ENCODE results near the gene ALPP. TPM values are rescaled to one million over a fixed set of nuclear protein-coding genes. Genes with fewer than 3 reads are reported as not detected.
A peak's percentile ranks its signal among the peaks of the same experiment; 100 is the strongest.

The ALPP gene
- total and polyA plus RNA-seq, 2 donors = 0.09 to 0.32 TPM

DNA sequence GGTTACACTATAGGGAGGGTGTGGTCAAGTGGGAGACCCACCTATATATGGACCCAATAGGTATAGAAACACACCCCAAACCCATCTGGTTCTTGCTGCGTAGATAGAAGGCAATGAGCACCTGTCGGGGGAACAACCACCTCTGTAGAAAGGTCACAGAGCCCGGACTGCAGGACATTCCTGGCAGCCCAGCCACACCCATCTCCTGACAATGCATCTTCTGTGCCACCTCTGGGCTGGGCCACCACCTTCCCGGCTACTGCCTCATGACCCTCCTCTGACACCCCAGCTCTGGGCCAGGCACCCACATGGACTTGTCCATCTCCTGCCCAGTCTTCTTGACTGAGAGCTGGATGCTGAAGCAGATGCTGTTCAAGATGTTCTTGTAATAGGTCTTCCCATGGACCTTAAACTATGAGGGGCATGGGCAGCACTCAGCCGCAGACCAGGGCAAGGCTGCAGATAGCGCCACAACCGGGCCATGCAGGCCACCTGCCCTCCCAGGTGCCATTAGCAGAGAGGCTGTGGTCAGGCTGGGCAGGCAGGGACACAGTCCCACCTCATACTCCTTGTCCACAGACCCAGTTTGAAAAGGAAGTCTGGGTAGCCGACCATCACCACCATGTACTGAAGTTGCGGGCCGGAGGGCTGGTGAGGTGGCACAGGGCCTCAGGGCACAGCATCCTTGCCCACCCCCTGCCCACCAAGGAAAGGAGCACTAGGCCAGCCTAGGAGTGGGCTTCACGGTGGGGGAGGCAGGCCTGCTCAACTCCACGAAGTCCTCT lies 37.4 kb downstream of the ALPP start:
- Histone ChIP-seq H3K4me3 (ENCODE audit: low read length in 2 of 2) (no peak overlapping the region), H3K27ac (ENCODE audit: low read depth in 1 of 2, low read length in 1 of 2) (no peak overlapping the region), H3K36me3 (ENCODE audit: control insufficient read depth in 2 of 2, insufficient read depth in 2 of 2, low read length in 1 of 2) (no peaks in the 10 kb centered on the region), H3K9me3 (ENCODE audit: control insufficient read depth in 2 of 2, insufficient read depth in 1 of 2, low read length in 1 of 2) (peaks cover 0 to 9% of the 10 kb centered on the region in 2 donors), H3K4me1 (ENCODE audit: control insufficient read depth in 2 of 2, insufficient read depth in 2 of 2, low read length in 2 of 2) (peaks cover 4 to 14% of the 10 kb centered on the region in 2 donors), H3K27me3 (ENCODE audit: control insufficient read depth in 2 of 2, insufficient read depth in 1 of 2, low read length in 1 of 2) (peaks cover 49 to 91% of the 10 kb centered on the region in 2 donors)
- DNase-seq (ENCODE audit: low read depth in 6 of 9, low spot score in 9 of 9) = no peak
- WGBS = 97% methylated on average over 12 of the region's 12 CpGs

DNA sequence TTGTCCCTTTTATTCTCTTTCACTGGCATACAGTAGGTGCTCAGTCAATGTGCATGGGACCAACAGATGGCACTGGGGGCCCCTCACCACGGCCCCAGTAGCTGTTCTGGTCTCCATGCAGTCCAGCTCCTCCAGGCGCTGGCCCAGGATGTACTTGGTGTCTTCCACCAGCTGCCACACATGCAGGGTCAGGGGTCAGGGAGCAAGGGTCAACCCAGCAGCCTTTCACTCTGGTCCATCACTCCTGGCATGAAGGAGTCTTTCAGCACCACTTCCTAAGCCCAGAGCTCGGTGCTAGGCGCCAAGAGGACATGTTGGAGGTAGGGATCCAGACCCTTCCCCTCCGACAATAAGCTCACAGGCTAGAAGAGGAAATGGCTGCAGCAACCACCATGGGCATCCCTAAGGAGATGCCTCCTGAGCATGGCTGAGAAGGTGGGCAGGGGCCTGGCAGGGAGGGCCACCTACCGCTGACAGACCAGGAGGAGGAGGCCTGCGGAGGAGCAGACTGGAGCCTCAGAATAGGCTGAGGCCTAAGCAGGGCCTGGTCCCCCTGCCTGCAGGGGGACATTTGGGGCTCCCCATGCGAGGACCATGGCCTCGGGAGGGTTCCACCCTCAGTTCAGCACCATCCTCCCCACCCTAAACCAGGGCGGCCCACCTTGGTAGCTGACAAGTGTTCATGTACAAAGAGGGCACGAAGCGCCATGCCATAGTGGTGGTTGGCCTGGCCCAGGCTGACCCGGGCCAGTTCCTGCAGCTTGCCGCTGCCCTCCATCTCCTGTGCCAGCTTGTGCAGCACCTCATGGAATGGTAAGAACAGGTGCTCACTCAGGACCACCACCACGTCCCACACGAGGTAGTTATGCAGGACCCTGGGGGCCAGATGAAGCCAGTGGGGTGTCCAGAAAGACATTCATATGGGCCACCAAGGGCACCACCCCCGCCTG lies 38.2 kb downstream of the ALPP start:
- WGBS = 97% methylated on average over 17 of the region's 17 CpGs
- no peak for DNase-seq (ENCODE audit: low read depth in 6 of 9, low spot score in 9 of 9)
- no peak overlapping the region for H3K4me3 ChIP-seq (ENCODE audit: low read length in 2 of 2)
- no peaks in the 10 kb centered on the region for H3K36me3 ChIP-seq (ENCODE audit: control insufficient read depth in 2 of 2, insufficient read depth in 2 of 2, low read length in 1 of 2)
- no peak overlapping the region for H3K27ac ChIP-seq (ENCODE audit: low read depth in 1 of 2, low read length in 1 of 2)
- peaks cover 5 to 17% of the 10 kb centered on the region in 2 donors for H3K4me1 ChIP-seq (ENCODE audit: control insufficient read depth in 2 of 2, insufficient read depth in 2 of 2, low read length in 2 of 2)
- peaks cover 58 to 92% of the 10 kb centered on the region in 2 donors for H3K27me3 ChIP-seq (ENCODE audit: control insufficient read depth in 2 of 2, insufficient read depth in 1 of 2, low read length in 1 of 2)
- peaks cover 0 to 18% of the 10 kb centered on the region in 2 donors for H3K9me3 ChIP-seq (ENCODE audit: control insufficient read depth in 2 of 2, insufficient read depth in 1 of 2, low read length in 1 of 2)

DNA sequence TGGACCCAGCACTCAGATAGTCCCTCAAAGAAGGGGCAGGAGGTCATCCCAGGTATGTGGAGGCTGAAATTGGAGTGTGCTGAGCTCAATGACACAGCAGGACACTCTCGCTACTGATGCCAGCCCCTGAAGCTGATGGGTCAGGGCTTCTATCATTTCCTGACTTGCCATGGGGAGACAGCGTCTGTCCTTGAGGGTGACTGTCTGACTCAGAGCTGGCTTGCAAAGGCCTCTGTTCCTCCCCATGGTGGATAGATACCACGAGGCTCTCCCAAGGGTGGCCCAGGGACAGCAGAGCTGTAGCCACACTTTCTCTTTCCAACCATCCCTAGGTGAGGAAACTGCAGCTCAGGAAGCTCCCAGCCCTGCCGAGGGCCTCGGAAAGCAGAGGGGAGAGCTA lies 38.9 kb downstream of the ALPP start:
- peaks cover 57 to 97% of the 10 kb centered on the region in 2 donors for H3K27me3 ChIP-seq (ENCODE audit: control insufficient read depth in 2 of 2, insufficient read depth in 1 of 2, low read length in 1 of 2)
- H3K4me3 ChIP-seq (ENCODE audit: low read length in 2 of 2) = no peak overlapping the region
- DNase-seq (ENCODE audit: low read depth in 6 of 9, low spot score in 9 of 9) = no peak
- H3K4me1 ChIP-seq (ENCODE audit: control insufficient read depth in 2 of 2, insufficient read depth in 2 of 2, low read length in 2 of 2) = peaks cover 5 to 17% of the 10 kb centered on the region in 2 donors
- WGBS = 94% methylated on average over 5 of the region's 5 CpGs
- H3K36me3 ChIP-seq (ENCODE audit: control insufficient read depth in 2 of 2, insufficient read depth in 2 of 2, low read length in 1 of 2) = no peaks in the 10 kb centered on the region
- no peak overlapping the region for H3K27ac ChIP-seq (ENCODE audit: low read depth in 1 of 2, low read length in 1 of 2)
- peaks cover 0 to 23% of the 10 kb centered on the region in 2 donors for H3K9me3 ChIP-seq (ENCODE audit: control insufficient read depth in 2 of 2, insufficient read depth in 1 of 2, low read length in 1 of 2)

DNA sequence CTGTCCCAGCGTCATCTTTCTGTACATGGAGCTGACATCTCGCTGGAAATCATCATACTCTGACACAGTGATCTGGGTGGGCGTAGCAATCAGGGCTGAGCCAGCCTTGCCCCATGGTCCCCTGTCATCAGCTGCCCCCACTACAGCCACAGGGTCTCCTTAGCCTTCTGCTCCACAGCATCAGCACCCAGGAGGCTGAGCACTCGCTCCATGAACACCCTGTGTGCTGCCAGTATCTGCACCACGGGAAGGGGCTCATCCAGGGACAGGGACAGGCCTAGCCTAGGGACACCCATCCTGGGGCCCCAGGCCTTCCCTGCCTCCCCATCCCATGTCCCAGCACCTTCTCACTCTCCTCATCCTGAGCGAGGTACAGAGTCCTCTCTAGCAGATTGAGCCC lies 39.5 kb downstream of the ALPP start:
- Histone ChIP-seq H3K27me3 (ENCODE audit: control insufficient read depth in 2 of 2, insufficient read depth in 1 of 2, low read length in 1 of 2) (peaks cover 56 to 96% of the 10 kb centered on the region in 2 donors), H3K36me3 (ENCODE audit: control insufficient read depth in 2 of 2, insufficient read depth in 2 of 2, low read length in 1 of 2) (no peaks in the 10 kb centered on the region), H3K27ac (ENCODE audit: low read depth in 1 of 2, low read length in 1 of 2) (no peak overlapping the region), H3K9me3 (ENCODE audit: control insufficient read depth in 2 of 2, insufficient read depth in 1 of 2, low read length in 1 of 2) (peaks cover 0 to 24% of the 10 kb centered on the region in 2 donors), H3K4me3 (ENCODE audit: low read length in 2 of 2) (no peak overlapping the region), H3K4me1 (ENCODE audit: control insufficient read depth in 2 of 2, insufficient read depth in 2 of 2, low read length in 2 of 2) (peaks cover 5 to 17% of the 10 kb centered on the region in 2 donors)
- DNase-seq (ENCODE audit: low read depth in 6 of 9, low spot score in 9 of 9) = no peak
- whole genome bisulfite sequencing = 88% methylated on average over 6 of the region's 6 CpGs

DNA sequence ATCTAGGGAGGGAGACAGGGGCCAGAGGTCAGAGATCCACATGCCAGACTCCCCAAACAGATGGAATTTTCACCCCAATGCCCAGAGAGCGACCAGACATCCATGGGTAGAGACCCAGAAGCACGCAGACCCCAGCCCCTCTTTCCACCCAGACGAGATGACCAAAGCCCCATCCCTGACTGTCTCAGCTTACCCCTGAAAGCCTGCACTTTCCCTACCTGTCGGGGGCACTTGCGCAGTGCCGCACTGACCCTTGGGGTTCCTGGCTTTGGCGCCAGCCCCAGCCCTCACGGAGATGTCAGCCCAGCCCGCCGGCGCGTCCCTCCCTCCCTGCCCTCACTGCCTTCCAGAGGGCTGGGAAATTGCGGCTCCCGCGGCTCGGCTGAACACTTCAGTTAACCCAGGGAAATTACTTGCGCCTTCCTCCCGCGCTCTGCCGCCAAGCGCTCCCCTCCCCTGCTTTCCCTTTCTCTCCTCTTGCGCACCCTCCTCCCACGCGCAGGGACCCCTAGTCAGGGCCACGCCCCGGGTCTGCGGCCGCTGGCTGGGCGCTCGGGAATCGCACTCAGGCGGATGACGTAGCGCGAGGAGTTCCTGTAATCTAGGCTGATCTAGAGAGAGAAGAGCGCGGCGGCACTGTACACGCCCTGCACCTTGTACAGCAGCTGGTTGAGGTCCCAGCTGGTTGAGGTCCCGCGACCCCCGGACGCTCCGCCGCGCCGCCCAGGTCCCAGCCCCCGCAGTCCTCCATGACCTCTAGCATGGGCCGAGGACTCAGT lies 40.1 kb downstream of the ALPP start:
- H3K27me3 ChIP-seq (ENCODE audit: control insufficient read depth in 2 of 2, insufficient read depth in 1 of 2, low read length in 1 of 2) = peaks cover 56 to 95% of the 10 kb centered on the region in 2 donors
- peak overlapping the region in 1 of 2 donors; percentile 18 for H3K4me3 ChIP-seq (ENCODE audit: low read length in 2 of 2)
- no peaks in the 10 kb centered on the region for H3K36me3 ChIP-seq (ENCODE audit: control insufficient read depth in 2 of 2, insufficient read depth in 2 of 2, low read length in 1 of 2)
- 4% methylated on average over 49 of the region's 49 CpGs for WGBS
- DNase-seq (ENCODE audit: low read depth in 6 of 9, low spot score in 9 of 9) = peak in 2 of 9 donors; percentile 22 to 28
- peaks cover 5 to 17% of the 10 kb centered on the region in 2 donors for H3K4me1 ChIP-seq (ENCODE audit: control insufficient read depth in 2 of 2, insufficient read depth in 2 of 2, low read length in 2 of 2)
- no peak overlapping the region for H3K27ac ChIP-seq (ENCODE audit: low read depth in 1 of 2, low read length in 1 of 2)
- H3K9me3 ChIP-seq (ENCODE audit: control insufficient read depth in 2 of 2, insufficient read depth in 1 of 2, low read length in 1 of 2) = peaks cover 0 to 24% of the 10 kb centered on the region in 2 donors

DNA sequence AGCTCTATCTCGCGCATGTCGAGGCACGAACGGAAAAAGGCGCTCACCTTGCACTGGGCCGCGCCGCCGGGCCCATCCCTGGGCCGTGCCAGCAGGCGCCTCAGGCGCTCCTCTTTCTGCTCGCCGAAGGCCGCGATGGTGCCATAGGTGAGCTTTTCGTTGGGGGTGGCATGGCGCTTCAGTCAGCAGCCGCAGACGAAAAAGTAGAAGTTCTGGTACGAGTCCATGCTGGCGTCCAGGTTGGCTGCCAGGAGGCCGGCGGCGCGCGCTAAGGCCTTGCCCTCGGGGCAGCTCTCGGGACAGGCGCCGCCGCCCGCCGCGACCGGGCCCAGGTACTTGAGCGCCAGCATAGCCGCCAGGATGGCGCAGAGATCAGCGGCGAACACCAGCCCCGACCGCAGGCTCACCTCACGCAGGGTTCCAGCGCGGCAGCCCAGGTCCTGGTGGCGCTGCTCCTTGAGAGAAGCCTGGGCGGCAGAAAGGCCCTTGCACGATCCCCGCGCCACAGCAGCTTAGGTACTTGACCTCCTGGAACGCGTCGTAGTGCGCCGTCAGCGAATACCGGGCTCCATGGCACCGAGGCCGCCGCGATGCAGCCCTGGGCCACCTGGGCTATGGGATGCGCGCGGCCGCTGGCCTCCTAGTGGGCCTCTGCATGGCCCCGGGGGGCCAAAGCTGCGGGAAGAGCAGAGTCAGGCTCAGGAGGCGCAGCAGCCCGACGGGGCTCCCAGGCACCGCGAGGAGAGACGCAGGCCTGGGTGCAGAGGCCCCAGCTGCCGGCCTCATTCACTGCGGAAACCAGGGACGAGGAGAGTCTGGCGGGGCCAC lies 40.9 kb downstream of the ALPP start:
- WGBS = 19% methylated on average over 79 of the region's 79 CpGs
- DNase-seq (ENCODE audit: low read depth in 6 of 9, low spot score in 9 of 9) = no peak
- no peaks in the 10 kb centered on the region for H3K36me3 ChIP-seq (ENCODE audit: control insufficient read depth in 2 of 2, insufficient read depth in 2 of 2, low read length in 1 of 2)
- H3K4me3 ChIP-seq (ENCODE audit: low read length in 2 of 2) = peak overlapping the region in 1 of 2 donors; percentile 18
- peaks cover 5 to 17% of the 10 kb centered on the region in 2 donors for H3K4me1 ChIP-seq (ENCODE audit: control insufficient read depth in 2 of 2, insufficient read depth in 2 of 2, low read length in 2 of 2)
- peaks cover 56 to 96% of the 10 kb centered on the region in 2 donors for H3K27me3 ChIP-seq (ENCODE audit: control insufficient read depth in 2 of 2, insufficient read depth in 1 of 2, low read length in 1 of 2)
- no peak overlapping the region for H3K27ac ChIP-seq (ENCODE audit: low read depth in 1 of 2, low read length in 1 of 2)
- peaks cover 0 to 24% of the 10 kb centered on the region in 2 donors for H3K9me3 ChIP-seq (ENCODE audit: control insufficient read depth in 2 of 2, insufficient read depth in 1 of 2, low read length in 1 of 2)

DNA sequence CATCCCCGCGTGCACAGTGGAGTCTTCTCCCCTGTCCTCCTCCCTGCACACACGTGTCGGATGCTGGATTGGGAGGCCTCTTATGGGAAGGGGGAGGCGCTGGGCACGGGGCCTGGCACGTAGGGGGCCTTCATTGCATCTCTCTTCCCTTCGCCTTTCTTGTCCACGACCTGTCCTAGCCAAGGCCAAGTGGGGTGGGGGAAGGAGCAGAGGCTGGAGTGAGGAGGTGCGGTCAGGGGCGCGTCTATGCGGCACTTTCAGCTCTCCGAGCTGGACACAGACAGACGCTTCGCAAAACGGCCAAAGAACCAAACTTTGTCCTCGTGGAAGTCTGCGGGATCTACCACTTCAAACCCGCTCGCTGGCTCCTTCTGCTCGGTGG lies 41.5 kb downstream of the ALPP start:
- H3K4me1 ChIP-seq (ENCODE audit: control insufficient read depth in 2 of 2, insufficient read depth in 2 of 2, low read length in 2 of 2) = peaks cover 5 to 17% of the 10 kb centered on the region in 2 donors
- WGBS = 34% methylated on average over 22 of the region's 22 CpGs

More for the DNA sequence above, 41.5 kb downstream of the ALPP start:
- Histone ChIP-seq H3K27me3 (ENCODE audit: control insufficient read depth in 2 of 2, insufficient read depth in 1 of 2, low read length in 1 of 2) (peaks cover 56 to 95% of the 10 kb centered on the region in 2 donors), H3K36me3 (ENCODE audit: control insufficient read depth in 2 of 2, insufficient read depth in 2 of 2, low read length in 1 of 2) (no peaks in the 10 kb centered on the region), H3K4me3 (ENCODE audit: low read length in 2 of 2) (no peak overlapping the region), H3K27ac (ENCODE audit: low read depth in 1 of 2, low read length in 1 of 2) (no peak overlapping the region), H3K9me3 (ENCODE audit: control insufficient read depth in 2 of 2, insufficient read depth in 1 of 2, low read length in 1 of 2) (peaks cover 0 to 24% of the 10 kb centered on the region in 2 donors)
- DNase-seq (ENCODE audit: low read depth in 6 of 9, low spot score in 9 of 9) = no peak
